CD14-positive monocyte (primary cell): Measurements from ENCODE around the gene IQUB. TPM values are rescaled to one million over a fixed set of nuclear protein-coding genes. Genes with fewer than 3 reads are reported as not detected.

Experiments
- DNase-seq, 3 donors: peaks; one replicate each; pipeline ENCODE4 v3.0.0-alpha.2; 2011 to 2022
- H2AFZ ChIP-seq: 2 replicates; pipeline ENCODE4 v1.6.0; 2012; ENCODE audit warnings: mild to moderate bottlenecking, low read depth, low read length, inconsistent platforms; ENCODE audit not compliant: insufficient read depth, poor library complexity, severe bottlenecking
- H3K27ac ChIP-seq, 2 donors: 1 replicate in 1 of 2; 2 replicates in 1 of 2; pipeline ENCODE4 v1.5.1; 2012 to 2013; ENCODE audit warnings: low read length in 2 of 2, control low read depth in 1 of 2, inconsistent platforms in 1 of 2, low read depth in 1 of 2, mild to moderate bottlenecking in 1 of 2
- H3K27me3 ChIP-seq, 2 donors: one replicate each; pipeline versions ENCODE4 v1.6.0 to v1.6.1; 2011 to 2013; ENCODE audit warnings: low read length in 2 of 2; ENCODE audit not compliant: control insufficient read depth in 2 of 2, insufficient read depth in 2 of 2
- H3K36me3 ChIP-seq, 2 donors: replicated peaks in 1 of 2; 1 replicate in 1 of 2; 2 replicates in 1 of 2; pipeline versions ENCODE4 v1.5.1 to v1.6.1; 2012 to 2013; ENCODE audit warnings: low read length in 2 of 2, control low read depth in 1 of 2, inconsistent platforms in 1 of 2, mild to moderate bottlenecking in 1 of 2; ENCODE audit not compliant: insufficient read depth in 2 of 2, control insufficient read depth in 1 of 2
- H3K4me1 ChIP-seq, 2 donors: 1 replicate in 1 of 2; 2 replicates in 1 of 2; pipeline versions ENCODE4 v1.5.1 to v1.6.1; 2012 to 2013; ENCODE audit warnings: low read length in 2 of 2, control low read depth in 1 of 2, inconsistent platforms in 1 of 2, mild to moderate bottlenecking in 1 of 2, moderate library complexity in 1 of 2; ENCODE audit not compliant: insufficient read depth in 2 of 2, control insufficient read depth in 1 of 2
- H3K4me2 ChIP-seq: replicated peaks from 2 replicates; pipeline ENCODE3; 2012; ENCODE audit warnings: low read length, moderate library complexity, mild to moderate bottlenecking; ENCODE audit not compliant: poor library complexity, severe bottlenecking; ENCODE audit errors: extremely low read depth
- H3K4me3 ChIP-seq, 3 experiments: fragments of 200-600 bp in 1 of 3; sonication (generic) in 1 of 3; replicated peaks in 1 of 3; 1 replicate in 2 of 3; 2 replicates in 1 of 3; pipeline ENCODE4 v1.5.1; 2011 to 2013; ENCODE audit warnings: low read length in 3 of 3, mild to moderate bottlenecking in 3 of 3, control low read depth in 2 of 3, low read depth in 2 of 3, inconsistent platforms in 1 of 3, moderate library complexity in 1 of 3
- H3K79me2 ChIP-seq: 2 replicates; pipeline ENCODE4 v1.6.0; 2012; ENCODE audit warnings: mild to moderate bottlenecking, control low read depth, inconsistent platforms, low read length, moderate library complexity; ENCODE audit not compliant: insufficient read depth
- H3K9ac ChIP-seq: 2 replicates; pipeline ENCODE4 v1.6.0; 2017; ENCODE audit warnings: low read length, mild to moderate bottlenecking; ENCODE audit not compliant: insufficient read depth, poor library complexity, severe bottlenecking
- H3K9me3 ChIP-seq, 2 donors: replicated peaks in 1 of 2; 1 replicate in 1 of 2; 2 replicates in 1 of 2; pipeline versions ENCODE4 v1.5.1 to v1.6.1; 2012 to 2013; ENCODE audit warnings: low read length in 2 of 2, control low read depth in 1 of 2; ENCODE audit not compliant: control insufficient read depth in 1 of 2, insufficient read depth in 1 of 2
- H4K20me1 ChIP-seq: 2 replicates; pipeline ENCODE4 v1.6.0; 2012; ENCODE audit warnings: mild to moderate bottlenecking, low read length, control low read depth, moderate library complexity; ENCODE audit not compliant: insufficient read depth
- H3K27ac Mint-ChIP-seq, 7 donors: one replicate each; pipeline ENCODE4 v1.8.0; 2020; ENCODE audit warnings: mild to moderate bottlenecking in 7 of 7, mixed read lengths in 7 of 7, moderate library complexity in 6 of 7, inconsistent platforms in 2 of 7
- H3K27me3 Mint-ChIP-seq, 3 donors: one replicate each; pipeline ENCODE4 v1.8.0; 2021 to 2022; ENCODE audit warnings: low read depth in 3 of 3, mild to moderate bottlenecking in 3 of 3, mixed read lengths in 3 of 3, moderate library complexity in 3 of 3, inconsistent platforms in 1 of 3
- H3K36me3 Mint-ChIP-seq, 2 donors: one replicate each; pipeline ENCODE4 v1.8.0; 2020; ENCODE audit warnings: mixed read lengths in 2 of 2, inconsistent platforms in 1 of 2, mild to moderate bottlenecking in 1 of 2
- H3K4me1 Mint-ChIP-seq: one replicate; pipeline ENCODE4 v1.8.0; 2020; ENCODE audit warnings: mild to moderate bottlenecking, mixed read lengths
- H3K4me3 Mint-ChIP-seq, 2 donors: one replicate each; pipeline ENCODE4 v1.8.0; 2020; ENCODE audit warnings: mild to moderate bottlenecking in 2 of 2, mixed read lengths in 2 of 2, moderate library complexity in 1 of 2
- H3K9me3 Mint-ChIP-seq, 7 donors: one replicate each; pipeline ENCODE4 v1.8.0; 2020 to 2022; ENCODE audit warnings: mixed read lengths in 7 of 7, mild to moderate bottlenecking in 6 of 7, moderate library complexity in 6 of 7, inconsistent platforms in 2 of 7
- CTCF ChIP-seq: fragments of 200-600 bp; IDR thresholded peaks from one replicate; pipeline ENCODE4 v1.8.0; 2022; ENCODE audit warnings: antibody characterized with exemption, mild to moderate bottlenecking
- WGBS: methylation state at CpG from one replicate; pipeline ENCODE4 v1.1.5; 2013; ENCODE audit warnings: missing lambda C conversion rate; ENCODE audit not compliant: insufficient coverage; 5-methylcytosine and 5-hydroxymethylcytosine counted together
- intact Hi-C, 2 donors: fragments of 100-400 bp; cut with micrococcal nuclease; formaldehyde crosslinking; loops; one replicate each; pipeline versions ENCODE4 v1.15.0 to v1.15.1; 2023
- polyA plus RNA-seq, 3 donors: library from polyadenylated mRNA; depleted of rRNA in 1 of 3; unstranded in 2 of 3; stranded (reverse) in 1 of 3; fragments of 300-500 nt in 2 of 3; fragments of >200 nt in 1 of 3; fragmentation: Illumina TruSeq in 2 of 3; gene quantifications; 1 replicate in 2 of 3; 2 replicates in 1 of 3; pipeline ENCODE4 v1.2.3, GENCODE V29; 2012 to 2021

Gene IQUB
- polyA plus RNA-seq, 3 donors = 0.07 TPM; not detected in 2

GRCh38 chr7:123558289-123558874 is 24.0 kb upstream of the IQUB start:
- Histone ChIP-seq H3K79me2 (peaks cover 25% of the 10 kb centered on the region), H3K36me3 (peaks cover 2 to 13% of the 10 kb centered on the region in 2 donors), H3K4me1 (peaks cover 15 to 20% of the 10 kb centered on the region in 2 donors), H3K27me3 (peaks cover 2 to 8% of the 10 kb centered on the region in 2 donors), H3K9me3 (no peaks in the 10 kb centered on the region), H3K27ac (peak overlapping the region in 1 of 2 donors; percentile 95), H3K4me2 (peak overlapping the region; percentile 78), H2AFZ (peak overlapping the region; percentile 94), H3K4me3 (peak overlapping the region; percentile 78 to 100 (median 98)), H3K9ac (peak overlapping the region; percentile 79), H4K20me1 (peaks cover under 1% of the 10 kb centered on the region)
- WGBS = 100% methylated on average over 1 of the region's 4 CpGs
- Mint-ChIP-seq H3K27ac (peak overlapping the region in 1 of 7 donors; percentile 12), H3K4me1 (peaks cover 3% of the 10 kb centered on the region), H3K4me3 (no peak overlapping the region), H3K27me3 (peaks cover 4 to 10% (median 9%) of the 10 kb centered on the region in 3 donors), H3K36me3 (peaks cover 2 to 6% of the 10 kb centered on the region in 2 donors), H3K9me3 (peaks cover 0 to 2% (median 0%) of the 10 kb centered on the region in 7 donors)
- intact Hi-C loops = loop anchor here in 1 of 2 donors (10.0 kb wide), 2 partner anchors 186 to 1376 kb away; partner anchors contain the start of gene WASL
- no peak for DNase-seq
- TF ChIP-seq CTCF = no peak

DNA sequence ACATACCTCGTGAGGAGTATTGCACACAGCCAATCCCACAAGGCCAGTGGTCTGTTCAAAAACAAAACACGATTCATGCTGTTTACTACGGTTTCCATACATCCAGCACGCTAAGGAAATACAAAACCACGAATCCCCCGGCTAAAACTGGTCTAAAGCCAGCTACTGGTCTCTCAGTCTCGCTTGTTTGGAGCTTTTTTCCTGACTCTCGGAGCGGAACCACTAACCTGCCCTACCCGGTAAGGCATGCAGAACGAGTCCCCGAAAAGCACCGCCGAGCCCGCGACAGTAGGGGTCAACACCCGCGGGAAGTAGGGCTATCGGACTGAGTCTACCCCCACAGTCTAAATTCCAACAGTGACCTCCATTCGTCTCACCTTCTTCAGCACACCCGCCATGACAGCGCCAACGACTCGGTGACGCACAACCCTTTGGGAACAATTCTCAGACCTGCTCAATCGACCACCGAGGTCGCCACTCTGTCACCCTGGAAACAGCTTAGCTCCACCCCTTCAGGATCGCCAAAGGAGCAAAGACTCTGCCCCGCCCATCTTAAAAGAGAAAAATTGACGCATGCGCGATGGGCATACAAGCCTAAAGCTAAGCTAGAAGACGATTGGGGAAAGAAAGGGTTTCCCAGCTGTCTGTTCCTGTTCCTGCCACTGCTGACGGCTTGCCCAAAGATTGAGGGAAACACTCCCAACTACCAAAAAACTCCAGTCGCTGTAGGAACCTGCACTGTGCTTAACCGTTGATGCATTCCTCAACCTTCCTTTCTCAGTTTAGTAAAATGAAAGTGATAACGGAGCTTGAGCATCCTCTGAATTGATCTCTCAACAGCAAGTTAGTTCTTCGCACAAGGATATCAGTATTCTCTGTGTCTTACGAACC is 23.2 kb upstream of the IQUB start, which contains the start of gene NDUFA5:
Gene NDUFA5 (minus strand): TSS at position 421 of the 891 bp plus-strand sequence. CDS start 23 bp downstream, at position 398.
- Histone ChIP-seq H3K9ac (peak within 1 kb of the TSS; percentile 79), H3K9me3 (no peaks in the 10 kb centered on the region), H3K4me1 (peaks cover 15 to 20% of the 10 kb centered on the region in 2 donors), H3K4me2 (peak within 1 kb of the TSS; percentile 78), H3K79me2 (peaks cover 31% of the 10 kb centered on the region), H2AFZ (peak within 1 kb of the TSS; percentile 94), H3K27ac (peak within 1 kb of the TSS; percentile 68 to 95), H3K4me3 (peak within 1 kb of the TSS; percentile 78 to 100 (median 98)), H4K20me1 (peaks cover 7% of the 10 kb centered on the region), H3K36me3 (peaks cover 10 to 20% of the 10 kb centered on the region in 2 donors), H3K27me3 (peaks cover 2 to 8% of the 10 kb centered on the region in 2 donors)
- peaks cover 4 to 8% (median 6%) of the 10 kb centered on the region in 3 donors for H3K27me3 Mint-ChIP-seq
- peak; percentile 97 to 100 (median 99) for DNase-seq
- peaks cover 0 to 2% (median 0%) of the 10 kb centered on the region in 7 donors for H3K9me3 Mint-ChIP-seq
- no peak within 1 kb of the TSS for H3K4me3 Mint-ChIP-seq
- H3K4me1 Mint-ChIP-seq = peaks cover 3% of the 10 kb centered on the region
- H3K36me3 Mint-ChIP-seq = peaks cover 9 to 13% of the 10 kb centered on the region in 2 donors
- under 1% methylated on average over 28 of the region's 40 CpGs for WGBS
- no peak for TF ChIP-seq CTCF
- intact Hi-C loops = loop anchor here (1.0 to 10.0 kb wide), 4 partner anchors 21 to 1377 kb away; partner anchors contain the start of gene WASL (in 1 of the 2)
- peak within 1 kb of the TSS in 1 of 7 donors; percentile 12 for H3K27ac Mint-ChIP-seq
